GM23338 (cell line): Measurements from ENCODE around the gene CNNM2. TPM values are rescaled to one million over a fixed set of nuclear protein-coding genes. Genes with fewer than 3 reads are reported as not detected.

Source experiments
- ATAC-seq: fragments of 200-7000 bp; cut with Tn5 transposase; 3 replicates; pipeline ENCODE4 v1.9.1; 2020
- DNase-seq: peaks from one replicate; pipeline ENCODE4 v3.0.0-alpha.2; 2015; ENCODE audit warnings: low spot score
- H2AFZ ChIP-seq: fragments of 200-600 bp; sonication (generic); 2 replicates; pipeline ENCODE4 v1.8.0; 2016; ENCODE audit warnings: antibody characterized with exemption, mild to moderate bottlenecking, moderate library complexity
- H3F3A ChIP-seq: fragments of 200-600 bp; sonication (generic); replicated peaks from 2 replicates; pipeline ENCODE4 v1.8.0; 2017; ENCODE audit warnings: antibody characterized with exemption, mixed run types, low read depth
- H3K27ac ChIP-seq: fragments of 200-600 bp; sonication (generic); 2 replicates; pipeline ENCODE4 v1.6.1; 2016; ENCODE audit warnings: low read depth
- H3K27me3 ChIP-seq: fragments of 200-600 bp; sonication (generic); 2 replicates; pipeline ENCODE4 v1.8.0; 2016; ENCODE audit warnings: mild to moderate bottlenecking, mixed run types, moderate library complexity; ENCODE audit not compliant: insufficient read depth
- H3K36me3 ChIP-seq: fragments of 200-600 bp; sonication (generic); 2 replicates; pipeline ENCODE4 v1.8.0; 2016; ENCODE audit warnings: mild to moderate bottlenecking; ENCODE audit not compliant: insufficient read depth
- H3K4me1 ChIP-seq: fragments of 200-600 bp; sonication (generic); 2 replicates; pipeline ENCODE4 v1.8.0; 2016; ENCODE audit warnings: mild to moderate bottlenecking, moderate library complexity; ENCODE audit not compliant: insufficient read depth
- H3K4me2 ChIP-seq: fragments of 200-600 bp; sonication (generic); 2 replicates; pipeline ENCODE4 v1.7.1; 2017; ENCODE audit warnings: mixed run types
- H3K4me3 ChIP-seq: fragments of 200-600 bp; sonication (generic); 2 replicates; pipeline ENCODE4 v1.6.1; 2016; ENCODE audit warnings: mixed run types
- H3K79me2 ChIP-seq: fragments of 200-600 bp; sonication (generic); replicated peaks from 2 replicates; pipeline ENCODE4 v1.8.0; 2017; ENCODE audit warnings: mild to moderate bottlenecking; ENCODE audit not compliant: insufficient read depth
- H3K9me2 ChIP-seq: fragments of 200-600 bp; sonication (generic); 2 replicates; pipeline ENCODE4 v1.8.0; 2017; ENCODE audit not compliant: insufficient read depth
- H4K20me1 ChIP-seq: fragments of 200-600 bp; sonication (generic); replicated peaks from 2 replicates; pipeline ENCODE4 v1.8.0; 2017; ENCODE audit warnings: mild to moderate bottlenecking; ENCODE audit not compliant: insufficient read depth
- H3K27ac Mint-ChIP-seq: 2 replicates; pipeline ENCODE4 v1.8.0; 2020; ENCODE audit warnings: inconsistent platforms, mild to moderate bottlenecking, moderate library complexity, mixed read lengths
- H3K27me3 Mint-ChIP-seq: 3 replicates; pipeline ENCODE4 v1.8.0; 2022; ENCODE audit warnings: low read depth, mild to moderate bottlenecking, moderate library complexity, mixed read lengths, inconsistent platforms; ENCODE audit not compliant: insufficient read depth, poor library complexity
- H3K36me3 Mint-ChIP-seq: 3 replicates; pipeline ENCODE4 v1.8.0; 2021; ENCODE audit warnings: low read depth, mild to moderate bottlenecking, inconsistent platforms, moderate library complexity, mixed read lengths
- H3K4me1 Mint-ChIP-seq: 3 replicates; pipeline ENCODE4 v1.8.0; 2020; ENCODE audit warnings: mild to moderate bottlenecking, inconsistent platforms, mixed read lengths
- H3K4me3 Mint-ChIP-seq: 3 replicates; pipeline ENCODE4 v1.8.0; 2021; ENCODE audit warnings: moderate library complexity, mild to moderate bottlenecking, inconsistent platforms, mixed read lengths
- H3K9me3 Mint-ChIP-seq: 3 replicates; pipeline ENCODE4 v1.8.0; 2020; ENCODE audit warnings: moderate library complexity, mild to moderate bottlenecking, inconsistent platforms, mixed read lengths
- CREB1 ChIP-seq: fragments of 250-450 bp; sonication (Bioruptor Pico); IDR thresholded peaks from 2 replicates; pipeline ENCODE4 v1.5.0; 2020; ENCODE audit warnings: low read depth, mild to moderate bottlenecking, moderate library complexity
- EZH2 ChIP-seq: fragments of 200-600 bp; sonication (generic); IDR thresholded peaks from one replicate; pipeline ENCODE4 v1.8.0; 2017; ENCODE audit warnings: antibody characterized with exemption, mild to moderate bottlenecking, low read depth; ENCODE audit not compliant: unreplicated experiment
- EZH2phosphoT487 ChIP-seq: fragments of 200-600 bp; sonication (generic); IDR thresholded peaks from one replicate; pipeline ENCODE4 v1.8.1; 2018; ENCODE audit warnings: antibody characterized with exemption; ENCODE audit not compliant: unreplicated experiment
- JUNB ChIP-seq: IDR thresholded peaks from one replicate; pipeline ENCODE4 v1.6.1; 2016; ENCODE audit warnings: antibody characterized with exemption; ENCODE audit not compliant: unreplicated experiment
- NANOG ChIP-seq: IDR thresholded peaks from 2 replicates; pipeline ENCODE4 v1.6.1; 2016; ENCODE audit warnings: antibody characterized with exemption, borderline replicate concordance
- POLR2AphosphoS5 ChIP-seq: IDR thresholded peaks from 2 replicates; pipeline ENCODE4 v1.6.1; 2016; ENCODE audit warnings: antibody characterized with exemption, low read depth
- STAT1 ChIP-seq: IDR thresholded peaks from one replicate; pipeline ENCODE4 v1.6.1; 2016; ENCODE audit warnings: antibody characterized with exemption; ENCODE audit not compliant: unreplicated experiment
- ZNF114 ChIP-seq: fragments of 250-450 bp; sonication (Bioruptor Pico); IDR thresholded peaks from 2 replicates; pipeline ENCODE4 v1.5.0; 2020; ENCODE audit warnings: mild to moderate bottlenecking, moderate library complexity
- ZNF331 ChIP-seq: fragments of 250-450 bp; sonication (Bioruptor Pico); IDR thresholded peaks from 2 replicates; pipeline ENCODE4 v1.5.0; 2020; ENCODE audit warnings: low read depth, mild to moderate bottlenecking, moderate library complexity
- ZNF462 ChIP-seq: fragments of 250-450 bp; sonication (Bioruptor Pico); IDR thresholded peaks from 2 replicates; pipeline ENCODE4 v1.5.0; 2020; ENCODE audit warnings: mild to moderate bottlenecking, moderate library complexity
- polyA plus RNA-seq: library from polyadenylated mRNA; unstranded; fragments of >200 nt; fragmentation: Nextera tagmentation; extraction: Ambion mirVana; gene quantifications from 2 replicates; pipeline ENCODE4 v1.2.1, GENCODE V29; 2016
- total RNA-seq: library from RNA; depleted of rRNA; stranded (reverse); fragments of >200 nt; shearing (Covaris generic); gene quantifications from 2 replicates; pipeline ENCODE4 v1.2.3, GENCODE V29; 2014
- TF ChIP-seq, protein P1 (sequence below): IDR thresholded peaks from 2 replicates; pipeline ENCODE4 v1.6.1; 2016; ENCODE audit warnings: antibody characterized with exemption
- TF ChIP-seq, protein P2 (sequence below): IDR thresholded peaks from one replicate; pipeline ENCODE4 v1.6.1; 2018; ENCODE audit warnings: antibody characterized with exemption; ENCODE audit not compliant: unreplicated experiment
- TF ChIP-seq, protein P3 (sequence below), 2 experiments: fragments of 200-600 bp in 1 of 2; sonication (generic) in 1 of 2; conservative IDR thresholded peaks; 2 replicates each; pipeline versions ENCODE4 v1.5.1 to v1.6.1; 2016 to 2017; ENCODE audit warnings: antibody characterized with exemption in 2 of 2, low read depth in 2 of 2, mild to moderate bottlenecking in 2 of 2, moderate library complexity in 1 of 2

The CNNM2 gene
- total and polyA plus RNA-seq, 2 experiments from 2014 or later = 4.5 to 31.3 TPM

GRCh38 chr10:102935505-102935904 lies 17.4 kb downstream of the CNNM2 start:
- TF ChIP-seq POLR2AphosphoS5 = no peak
- TF ChIP-seq, protein P1, sequence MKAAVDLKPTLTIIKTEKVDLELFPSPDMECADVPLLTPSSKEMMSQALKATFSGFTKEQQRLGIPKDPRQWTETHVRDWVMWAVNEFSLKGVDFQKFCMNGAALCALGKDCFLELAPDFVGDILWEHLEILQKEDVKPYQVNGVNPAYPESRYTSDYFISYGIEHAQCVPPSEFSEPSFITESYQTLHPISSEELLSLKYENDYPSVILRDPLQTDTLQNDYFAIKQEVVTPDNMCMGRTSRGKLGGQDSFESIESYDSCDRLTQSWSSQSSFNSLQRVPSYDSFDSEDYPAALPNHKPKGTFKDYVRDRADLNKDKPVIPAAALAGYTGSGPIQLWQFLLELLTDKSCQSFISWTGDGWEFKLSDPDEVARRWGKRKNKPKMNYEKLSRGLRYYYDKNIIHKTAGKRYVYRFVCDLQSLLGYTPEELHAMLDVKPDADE = no peak
- TF ChIP-seq NANOG = no peak
- TF ChIP-seq ZNF331 (CRISPR knock-in tag) = no peak
- TF ChIP-seq, protein P2, sequence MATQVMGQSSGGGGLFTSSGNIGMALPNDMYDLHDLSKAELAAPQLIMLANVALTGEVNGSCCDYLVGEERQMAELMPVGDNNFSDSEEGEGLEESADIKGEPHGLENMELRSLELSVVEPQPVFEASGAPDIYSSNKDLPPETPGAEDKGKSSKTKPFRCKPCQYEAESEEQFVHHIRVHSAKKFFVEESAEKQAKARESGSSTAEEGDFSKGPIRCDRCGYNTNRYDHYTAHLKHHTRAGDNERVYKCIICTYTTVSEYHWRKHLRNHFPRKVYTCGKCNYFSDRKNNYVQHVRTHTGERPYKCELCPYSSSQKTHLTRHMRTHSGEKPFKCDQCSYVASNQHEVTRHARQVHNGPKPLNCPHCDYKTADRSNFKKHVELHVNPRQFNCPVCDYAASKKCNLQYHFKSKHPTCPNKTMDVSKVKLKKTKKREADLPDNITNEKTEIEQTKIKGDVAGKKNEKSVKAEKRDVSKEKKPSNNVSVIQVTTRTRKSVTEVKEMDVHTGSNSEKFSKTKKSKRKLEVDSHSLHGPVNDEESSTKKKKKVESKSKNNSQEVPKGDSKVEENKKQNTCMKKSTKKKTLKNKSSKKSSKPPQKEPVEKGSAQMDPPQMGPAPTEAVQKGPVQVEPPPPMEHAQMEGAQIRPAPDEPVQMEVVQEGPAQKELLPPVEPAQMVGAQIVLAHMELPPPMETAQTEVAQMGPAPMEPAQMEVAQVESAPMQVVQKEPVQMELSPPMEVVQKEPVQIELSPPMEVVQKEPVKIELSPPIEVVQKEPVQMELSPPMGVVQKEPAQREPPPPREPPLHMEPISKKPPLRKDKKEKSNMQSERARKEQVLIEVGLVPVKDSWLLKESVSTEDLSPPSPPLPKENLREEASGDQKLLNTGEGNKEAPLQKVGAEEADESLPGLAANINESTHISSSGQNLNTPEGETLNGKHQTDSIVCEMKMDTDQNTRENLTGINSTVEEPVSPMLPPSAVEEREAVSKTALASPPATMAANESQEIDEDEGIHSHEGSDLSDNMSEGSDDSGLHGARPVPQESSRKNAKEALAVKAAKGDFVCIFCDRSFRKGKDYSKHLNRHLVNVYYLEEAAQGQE = no peak
- TF ChIP-seq EZH2phosphoT487 = no peak
- TF ChIP-seq ZNF114 (CRISPR knock-in tag) = no peak
- TF ChIP-seq ZNF462 (CRISPR knock-in tag) = no peak
- TF ChIP-seq JUNB = no peak
- no peak for TF ChIP-seq CREB1 (CRISPR knock-in tag)
- TF ChIP-seq STAT1 = no peak
- TF ChIP-seq EZH2 = no peak
- TF ChIP-seq, protein P3, sequence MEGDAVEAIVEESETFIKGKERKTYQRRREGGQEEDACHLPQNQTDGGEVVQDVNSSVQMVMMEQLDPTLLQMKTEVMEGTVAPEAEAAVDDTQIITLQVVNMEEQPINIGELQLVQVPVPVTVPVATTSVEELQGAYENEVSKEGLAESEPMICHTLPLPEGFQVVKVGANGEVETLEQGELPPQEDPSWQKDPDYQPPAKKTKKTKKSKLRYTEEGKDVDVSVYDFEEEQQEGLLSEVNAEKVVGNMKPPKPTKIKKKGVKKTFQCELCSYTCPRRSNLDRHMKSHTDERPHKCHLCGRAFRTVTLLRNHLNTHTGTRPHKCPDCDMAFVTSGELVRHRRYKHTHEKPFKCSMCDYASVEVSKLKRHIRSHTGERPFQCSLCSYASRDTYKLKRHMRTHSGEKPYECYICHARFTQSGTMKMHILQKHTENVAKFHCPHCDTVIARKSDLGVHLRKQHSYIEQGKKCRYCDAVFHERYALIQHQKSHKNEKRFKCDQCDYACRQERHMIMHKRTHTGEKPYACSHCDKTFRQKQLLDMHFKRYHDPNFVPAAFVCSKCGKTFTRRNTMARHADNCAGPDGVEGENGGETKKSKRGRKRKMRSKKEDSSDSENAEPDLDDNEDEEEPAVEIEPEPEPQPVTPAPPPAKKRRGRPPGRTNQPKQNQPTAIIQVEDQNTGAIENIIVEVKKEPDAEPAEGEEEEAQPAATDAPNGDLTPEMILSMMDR (conservative IDR thresholded peaks at IDR 0.05; ENCODE audit: low read depth in 2 of 2) = no peak
- no peak overlapping the region for H3K4me2 ChIP-seq
- Mint-ChIP-seq H3K9me3 (no peaks in the 10 kb centered on the region), H3K27ac (no peak overlapping the region), H3K4me3 (no peak overlapping the region), H3K4me1 (no peaks in the 10 kb centered on the region), H3K36me3 (peaks cover 7% of the 10 kb centered on the region; the same call in 1 of the 3 replicates), H3K27me3 (peaks cover 5% of the 10 kb centered on the region)
- H2AFZ ChIP-seq = no peak overlapping the region
- no peak overlapping the region for H3K4me3 ChIP-seq
- H3K9me2 ChIP-seq = no peaks in the 10 kb centered on the region
- peak; percentile 28 for DNase-seq
- no peaks in the 10 kb centered on the region for H4K20me1 ChIP-seq
- no peaks in the 10 kb centered on the region for H3K4me1 ChIP-seq
- no peak overlapping the region for H3K27ac ChIP-seq
- no peak for ATAC-seq
- H3K36me3 ChIP-seq = no peaks in the 10 kb centered on the region
- peaks cover 15% of the 10 kb centered on the region; the same call in 1 of the 2 replicates for H3K79me2 ChIP-seq
- H3F3A ChIP-seq = no peaks in the 10 kb centered on the region
- no peaks in the 10 kb centered on the region for H3K27me3 ChIP-seq
